Upper lobe of left lung (tissue), 6 donors: ENCODE measurements around the gene KCNE4. TPM values are rescaled to one million over a fixed set of nuclear protein-coding genes. Genes with fewer than 3 reads are reported as not detected.

Experiments
- ATAC-seq, 2 donors: fragments of 200-7000 bp; cut with Tn5 transposase; one replicate each; pipeline ENCODE4 v1.9.1; 2022; ENCODE audit warnings: mild to moderate bottlenecking in 2 of 2, moderate library complexity in 2 of 2; ENCODE audit not compliant: low FRiP score in 2 of 2
- DNase-seq, 2 donors: peaks; one replicate each; pipeline ENCODE4 v3.0.0-alpha.2; 2019 to 2020
- H3K27ac ChIP-seq, 4 donors: fragments of 200-600 bp; sonication (generic); one replicate each; pipeline ENCODE4 v1.5.1; 2016 to 2019
- H3K27me3 ChIP-seq, 4 donors: fragments of 200-600 bp; sonication (generic); one replicate each; pipeline ENCODE4 v1.5.1; 2017 to 2019
- H3K36me3 ChIP-seq, 4 donors: fragments of 200-600 bp; sonication (generic); one replicate each; pipeline ENCODE4 v1.5.1; 2016 to 2019
- H3K4me1 ChIP-seq, 4 donors: fragments of 200-600 bp; sonication (generic); one replicate each; pipeline ENCODE4 v1.5.1; 2018 to 2019
- H3K4me3 ChIP-seq, 4 donors: fragments of 200-600 bp; sonication (generic); one replicate each; pipeline ENCODE4 v1.5.1; 2017 to 2019; ENCODE audit warnings: mild to moderate bottlenecking in 2 of 4, moderate library complexity in 1 of 4
- H3K9me3 ChIP-seq, 4 donors: fragments of 200-600 bp; sonication (generic); one replicate each; pipeline ENCODE4 v1.5.1; 2018 to 2019
- EP300 ChIP-seq, 4 donors: sonication (generic); formaldehyde crosslinking; IDR thresholded peaks; one replicate each; pipeline ENCODE4 v1.5.1; 2017; ENCODE audit warnings: antibody characterized with exemption in 4 of 4, control low read depth in 2 of 4
- POLR2A ChIP-seq, 4 donors: fragments of 450-650 bp; IDR thresholded peaks; one replicate each; pipeline ENCODE4 v1.5.1; 2016 to 2017; ENCODE audit warnings: antibody characterized with exemption in 4 of 4, mild to moderate bottlenecking in 2 of 4
- POLR2AphosphoS5 ChIP-seq, 2 donors: sonication (generic); formaldehyde crosslinking; IDR thresholded peaks; one replicate each; pipeline ENCODE4 v1.5.1; 2017; ENCODE audit warnings: antibody characterized with exemption in 2 of 2
- WGBS, 2 donors: methylation state at CpG; one replicate each; pipeline ENCODE4 v1.1.5; 2017 to 2018; 5-methylcytosine and 5-hydroxymethylcytosine counted together
- total RNA-seq, 6 donors: library from RNA; depleted of rRNA in 4 of 6; stranded (reverse); fragments of >200 nt in 4 of 6; gene quantifications; one replicate each; pipeline versions ENCODE4 v1.1.0 to v1.2.1, GENCODE V29; 2016 to 2021
- TF ChIP-seq, protein P1 (sequence below), 6 experiments: fragments of 450-650 bp in 4 of 6; fragments of 200-600 bp in 2 of 6; sonication (generic) in 2 of 6; IDR thresholded peaks; one replicate each; pipeline ENCODE4 v1.5.1; 2016 to 2019; ENCODE audit warnings: antibody characterized with exemption in 6 of 6
- donor health status: DM: no; HTN: no; CAD: no; lungs with moderate emphysema.
- donor health status: DM: no; HTN: yes; CAD: no; lungs with severe emphysema.

Gene KCNE4, protein sequence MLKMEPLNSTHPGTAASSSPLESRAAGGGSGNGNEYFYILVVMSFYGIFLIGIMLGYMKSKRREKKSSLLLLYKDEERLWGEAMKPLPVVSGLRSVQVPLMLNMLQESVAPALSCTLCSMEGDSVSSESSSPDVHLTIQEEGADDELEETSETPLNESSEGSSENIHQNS
- 1 to 10 TPM in 2 of 6 donors, under 1 TPM in 3, not detected in 1; 0.20 to 1.9 (median 0.89) TPM for total RNA-seq

DNA sequence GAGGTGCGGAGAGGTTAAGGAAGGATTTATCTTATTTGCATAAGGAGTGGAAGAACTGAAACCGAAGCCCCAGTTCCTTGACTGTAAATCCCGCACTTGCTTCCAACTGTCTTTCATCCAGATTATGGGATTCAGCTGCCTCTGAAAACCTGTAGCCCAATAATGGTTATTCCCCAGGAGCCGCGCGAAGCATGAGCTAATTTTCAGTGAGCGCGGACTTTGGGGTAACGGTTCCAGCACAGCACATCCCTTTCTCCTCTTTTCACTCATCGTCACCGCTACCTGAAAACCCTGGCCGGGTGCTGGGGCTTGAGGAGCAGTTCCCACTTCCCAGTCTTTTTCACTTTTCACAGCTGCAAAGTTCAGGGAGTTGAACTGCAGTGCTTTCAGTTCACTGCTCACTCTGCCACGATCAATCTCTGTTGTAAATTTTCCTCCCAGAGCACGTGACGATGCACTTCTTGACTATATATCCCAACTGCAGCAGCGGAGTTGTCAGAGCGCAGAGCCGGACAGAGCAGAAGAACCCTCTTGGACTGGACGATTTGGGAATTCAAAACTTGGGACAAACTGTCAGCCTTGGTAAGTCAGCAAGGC is at the start of gene KCNE4:
Gene KCNE4 (plus strand): TSS at position 498 of the 597 bp plus-strand sequence. CDS start 641 bp downstream, outside the sequence.
- Histone ChIP-seq H3K4me1 (peaks cover 0 to 17% (median 10%) of the 10 kb centered on the region in 4 donors), H3K27ac (peak within 1 kb of the TSS; percentile 51 to 75 (median 66)), H3K27me3 (no peaks in the 10 kb centered on the region), H3K9me3 (no peaks in the 10 kb centered on the region), H3K4me3 (peak within 1 kb of the TSS in 3 of 4 donors; percentile 33 to 44 (median 38)), H3K36me3 (no peaks in the 10 kb centered on the region)
- TF ChIP-seq, protein P1, sequence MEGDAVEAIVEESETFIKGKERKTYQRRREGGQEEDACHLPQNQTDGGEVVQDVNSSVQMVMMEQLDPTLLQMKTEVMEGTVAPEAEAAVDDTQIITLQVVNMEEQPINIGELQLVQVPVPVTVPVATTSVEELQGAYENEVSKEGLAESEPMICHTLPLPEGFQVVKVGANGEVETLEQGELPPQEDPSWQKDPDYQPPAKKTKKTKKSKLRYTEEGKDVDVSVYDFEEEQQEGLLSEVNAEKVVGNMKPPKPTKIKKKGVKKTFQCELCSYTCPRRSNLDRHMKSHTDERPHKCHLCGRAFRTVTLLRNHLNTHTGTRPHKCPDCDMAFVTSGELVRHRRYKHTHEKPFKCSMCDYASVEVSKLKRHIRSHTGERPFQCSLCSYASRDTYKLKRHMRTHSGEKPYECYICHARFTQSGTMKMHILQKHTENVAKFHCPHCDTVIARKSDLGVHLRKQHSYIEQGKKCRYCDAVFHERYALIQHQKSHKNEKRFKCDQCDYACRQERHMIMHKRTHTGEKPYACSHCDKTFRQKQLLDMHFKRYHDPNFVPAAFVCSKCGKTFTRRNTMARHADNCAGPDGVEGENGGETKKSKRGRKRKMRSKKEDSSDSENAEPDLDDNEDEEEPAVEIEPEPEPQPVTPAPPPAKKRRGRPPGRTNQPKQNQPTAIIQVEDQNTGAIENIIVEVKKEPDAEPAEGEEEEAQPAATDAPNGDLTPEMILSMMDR (IDR thresholded peaks at IDR 0.05) = no peak
- TF ChIP-seq POLR2AphosphoS5 (IDR thresholded peaks at IDR 0.05) = peak in 1 of 2 donors; percentile 50
- peak in 1 of 4 donors; percentile 21 for TF ChIP-seq POLR2A (IDR thresholded peaks at IDR 0.05)
- no peak for TF ChIP-seq EP300 (IDR thresholded peaks at IDR 0.05)
- WGBS, 2 donors = 36 to 40% methylated on average over 19 of the region's 19 CpGs
- no peak for ATAC-seq
- DNase-seq = no peak

DNA sequence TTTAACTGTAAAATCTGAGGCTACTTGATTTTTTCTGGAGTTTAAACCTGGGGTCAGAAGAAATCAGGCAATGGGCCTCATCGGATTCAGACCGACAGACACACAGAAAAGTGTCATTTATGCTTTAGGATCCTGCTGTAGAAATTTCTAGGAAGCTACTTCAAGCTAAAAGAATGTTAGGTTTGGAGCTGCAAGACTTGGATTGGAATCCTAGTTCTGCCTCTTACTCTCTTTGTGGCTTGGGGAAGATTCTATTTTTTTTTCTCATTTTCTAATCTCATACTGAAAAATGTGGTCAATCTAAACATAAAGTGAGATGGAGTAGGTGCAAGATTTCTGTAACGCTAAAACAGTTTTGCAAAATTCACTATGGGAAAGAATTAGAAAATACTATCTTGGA is 48.8 kb upstream of the KCNE4 start:
- H3K27me3 ChIP-seq = no peaks in the 10 kb centered on the region
- TF ChIP-seq EP300 (IDR thresholded peaks at IDR 0.05) (no peak), POLR2A (IDR thresholded peaks at IDR 0.05) (no peak), POLR2AphosphoS5 (IDR thresholded peaks at IDR 0.05) (no peak)
- TF ChIP-seq, protein P1 (IDR thresholded peaks at IDR 0.05) = no peak
- no peak for DNase-seq
- WGBS, 2 donors = 77 to 84% methylated on average over 3 of the region's 3 CpGs
- H3K27ac ChIP-seq = no peak overlapping the region
- no peak for ATAC-seq
- no peaks in the 10 kb centered on the region for H3K9me3 ChIP-seq
- no peaks in the 10 kb centered on the region for H3K4me1 ChIP-seq
- no peak overlapping the region for H3K4me3 ChIP-seq
- H3K36me3 ChIP-seq = no peaks in the 10 kb centered on the region

DNA sequence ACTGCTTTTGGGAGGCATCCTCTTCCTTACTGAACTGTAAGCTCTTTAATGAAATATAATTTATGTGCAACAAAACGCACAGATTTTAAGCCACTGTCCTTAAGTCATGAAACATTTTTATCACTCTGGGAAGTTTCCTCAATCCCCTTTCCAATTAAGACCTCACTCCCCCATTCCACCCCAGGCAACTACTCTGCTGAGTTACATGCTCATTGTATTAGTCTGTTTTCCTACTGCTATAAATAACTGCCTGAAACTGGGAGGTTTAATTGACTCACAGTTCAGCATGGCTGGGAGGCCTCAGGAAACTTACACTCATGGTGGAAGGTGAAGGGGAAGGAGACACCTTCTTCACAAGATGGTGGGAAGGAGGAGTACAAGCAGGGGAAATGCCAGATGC is 46.5 kb upstream of the KCNE4 start:
- ATAC-seq = no peak
- TF ChIP-seq POLR2A (IDR thresholded peaks at IDR 0.05) = no peak
- TF ChIP-seq POLR2AphosphoS5 (IDR thresholded peaks at IDR 0.05) = no peak
- TF ChIP-seq, protein P1 (IDR thresholded peaks at IDR 0.05) = no peak
- TF ChIP-seq EP300 (IDR thresholded peaks at IDR 0.05) = no peak
- H3K4me3 ChIP-seq = no peak overlapping the region
- 88 to 97% methylated on average over 1 of the region's 1 CpG for whole genome bisulfite sequencing, 2 donors
- no peaks in the 10 kb centered on the region for H3K9me3 ChIP-seq
- H3K36me3 ChIP-seq = no peaks in the 10 kb centered on the region
- no peak overlapping the region for H3K27ac ChIP-seq
- no peak for DNase-seq
- H3K4me1 ChIP-seq = no peaks in the 10 kb centered on the region
- no peaks in the 10 kb centered on the region for H3K27me3 ChIP-seq

DNA sequence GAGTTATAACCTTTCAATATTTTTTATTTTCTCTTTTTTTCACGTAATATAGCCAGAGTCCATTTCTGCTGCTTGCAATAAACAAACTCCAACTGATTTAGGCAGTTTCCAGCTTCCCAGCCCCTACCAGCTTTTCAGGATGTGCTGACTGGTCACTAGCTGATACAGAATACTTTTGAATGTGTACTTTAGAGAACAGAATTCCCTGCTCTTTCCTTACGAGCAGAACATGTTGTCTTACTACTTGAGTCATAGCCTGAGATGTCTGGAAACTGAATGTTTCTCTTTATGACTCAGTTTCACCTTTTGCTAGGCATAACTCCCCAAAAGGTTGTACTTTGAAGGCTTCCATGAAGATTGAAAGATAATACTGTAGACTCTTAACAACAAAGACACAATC is 44.5 kb upstream of the KCNE4 start:
- WGBS, 2 donors = 43 to 52% methylated on average over 2 of the region's 2 CpGs
- Histone ChIP-seq H3K36me3 (no peaks in the 10 kb centered on the region), H3K4me1 (no peaks in the 10 kb centered on the region), H3K27me3 (no peaks in the 10 kb centered on the region), H3K27ac (no peak overlapping the region), H3K4me3 (no peak overlapping the region), H3K9me3 (no peaks in the 10 kb centered on the region)
- no peak for TF ChIP-seq EP300 (IDR thresholded peaks at IDR 0.05)
- TF ChIP-seq POLR2AphosphoS5 (IDR thresholded peaks at IDR 0.05) = no peak
- no peak for TF ChIP-seq POLR2A (IDR thresholded peaks at IDR 0.05)
- TF ChIP-seq, protein P1 (IDR thresholded peaks at IDR 0.05) = no peak
- ATAC-seq (no peak), DNase-seq (no peak)
